Type B pancreatic cell (in vitro differentiated cells): ENCODE results near the gene COLEC11. TPM values are rescaled to one million over a fixed set of nuclear protein-coding genes. Genes with fewer than 3 reads are reported as not detected.
"Not testable (repeated sequence)": the region's sequence is repeated elsewhere in the genome, so short reads cannot be mapped to it uniquely, and the experiment has no call there.

Experiments
- DNase-seq: peaks from one replicate; pipeline ENCODE4 v3.0.0; 2021; ENCODE audit warnings: mixed read lengths; ENCODE audit not compliant: unreplicated experiment; ENCODE audit errors: extremely low spot score
- H3K27ac Mint-ChIP-seq: 2 replicates; pipeline ENCODE4 v1.8.0; 2021; ENCODE audit warnings: mild to moderate bottlenecking, mixed read lengths
- H3K27me3 Mint-ChIP-seq: 2 replicates; pipeline ENCODE4 v1.8.0; 2021; ENCODE audit warnings: mixed read lengths
- H3K36me3 Mint-ChIP-seq: 2 replicates; pipeline ENCODE4 v1.8.0; 2021; ENCODE audit warnings: mixed read lengths
- H3K4me1 Mint-ChIP-seq: one replicate; pipeline ENCODE4 v1.8.0; 2021; ENCODE audit warnings: mixed read lengths; ENCODE audit not compliant: unreplicated experiment
- H3K4me3 Mint-ChIP-seq: 2 replicates; pipeline ENCODE4 v1.8.0; 2021; ENCODE audit warnings: mild to moderate bottlenecking, mixed read lengths
- H3K9me3 Mint-ChIP-seq: 2 replicates; pipeline ENCODE4 v1.8.0; 2021; ENCODE audit warnings: mixed read lengths
- total RNA-seq: library from RNA; stranded (reverse); gene quantifications from 2 replicates; pipeline ENCODE4 v1.2.1, GENCODE V29; 2021; ENCODE audit warnings: low replicate concordance
- TF ChIP-seq, protein P1 (sequence below): fragments of 200-600 bp; sonication (generic); conservative IDR thresholded peaks from 2 replicates; pipeline ENCODE4 v1.5.0; 2021; ENCODE audit warnings: antibody characterized with exemption, mild to moderate bottlenecking

COLEC11 gene
- total RNA-seq, 1 donor from 2014 or later: 0.63 TPM

GRCh38 chr2:3610415-3610814 lies 15.5 kb downstream of the COLEC11 start:
- H3K4me1 Mint-ChIP-seq: peaks cover 10% of the 10 kb centered on the region
- DNase-seq: no peak
- no peaks in the 10 kb centered on the region for H3K27me3 Mint-ChIP-seq
- no peaks in the 10 kb centered on the region for H3K36me3 Mint-ChIP-seq
- H3K27ac Mint-ChIP-seq: no peak overlapping the region
- TF ChIP-seq, protein P1, sequence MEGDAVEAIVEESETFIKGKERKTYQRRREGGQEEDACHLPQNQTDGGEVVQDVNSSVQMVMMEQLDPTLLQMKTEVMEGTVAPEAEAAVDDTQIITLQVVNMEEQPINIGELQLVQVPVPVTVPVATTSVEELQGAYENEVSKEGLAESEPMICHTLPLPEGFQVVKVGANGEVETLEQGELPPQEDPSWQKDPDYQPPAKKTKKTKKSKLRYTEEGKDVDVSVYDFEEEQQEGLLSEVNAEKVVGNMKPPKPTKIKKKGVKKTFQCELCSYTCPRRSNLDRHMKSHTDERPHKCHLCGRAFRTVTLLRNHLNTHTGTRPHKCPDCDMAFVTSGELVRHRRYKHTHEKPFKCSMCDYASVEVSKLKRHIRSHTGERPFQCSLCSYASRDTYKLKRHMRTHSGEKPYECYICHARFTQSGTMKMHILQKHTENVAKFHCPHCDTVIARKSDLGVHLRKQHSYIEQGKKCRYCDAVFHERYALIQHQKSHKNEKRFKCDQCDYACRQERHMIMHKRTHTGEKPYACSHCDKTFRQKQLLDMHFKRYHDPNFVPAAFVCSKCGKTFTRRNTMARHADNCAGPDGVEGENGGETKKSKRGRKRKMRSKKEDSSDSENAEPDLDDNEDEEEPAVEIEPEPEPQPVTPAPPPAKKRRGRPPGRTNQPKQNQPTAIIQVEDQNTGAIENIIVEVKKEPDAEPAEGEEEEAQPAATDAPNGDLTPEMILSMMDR: no peak
- H3K9me3 Mint-ChIP-seq: no peaks in the 10 kb centered on the region
- no peak overlapping the region for H3K4me3 Mint-ChIP-seq

GRCh38 chr2:3610881-3611505 lies 16.1 kb downstream of the COLEC11 start:
- no peak overlapping the region for H3K27ac Mint-ChIP-seq
- TF ChIP-seq, protein P1: no peak

GRCh38 chr2:3611589-3611988 lies 16.7 kb downstream of the COLEC11 start:
- Mint-ChIP-seq H3K27me3 (no peaks in the 10 kb centered on the region), H3K9me3 (no peaks in the 10 kb centered on the region), H3K4me1 (peaks cover 10% of the 10 kb centered on the region), H3K4me3 (no peak overlapping the region), H3K27ac (no peak overlapping the region), H3K36me3 (no peaks in the 10 kb centered on the region)
- TF ChIP-seq, protein P1: no peak
- no peak for DNase-seq

More at GRCh38 chr2:3610881-3611505, 16.1 kb downstream of the COLEC11 start:
- H3K36me3 Mint-ChIP-seq: no peaks in the 10 kb centered on the region
- no peak overlapping the region for H3K4me3 Mint-ChIP-seq
- DNase-seq: no peak
- no peaks in the 10 kb centered on the region for H3K27me3 Mint-ChIP-seq
- no peaks in the 10 kb centered on the region for H3K9me3 Mint-ChIP-seq
- peaks cover 10% of the 10 kb centered on the region for H3K4me1 Mint-ChIP-seq

DNA sequence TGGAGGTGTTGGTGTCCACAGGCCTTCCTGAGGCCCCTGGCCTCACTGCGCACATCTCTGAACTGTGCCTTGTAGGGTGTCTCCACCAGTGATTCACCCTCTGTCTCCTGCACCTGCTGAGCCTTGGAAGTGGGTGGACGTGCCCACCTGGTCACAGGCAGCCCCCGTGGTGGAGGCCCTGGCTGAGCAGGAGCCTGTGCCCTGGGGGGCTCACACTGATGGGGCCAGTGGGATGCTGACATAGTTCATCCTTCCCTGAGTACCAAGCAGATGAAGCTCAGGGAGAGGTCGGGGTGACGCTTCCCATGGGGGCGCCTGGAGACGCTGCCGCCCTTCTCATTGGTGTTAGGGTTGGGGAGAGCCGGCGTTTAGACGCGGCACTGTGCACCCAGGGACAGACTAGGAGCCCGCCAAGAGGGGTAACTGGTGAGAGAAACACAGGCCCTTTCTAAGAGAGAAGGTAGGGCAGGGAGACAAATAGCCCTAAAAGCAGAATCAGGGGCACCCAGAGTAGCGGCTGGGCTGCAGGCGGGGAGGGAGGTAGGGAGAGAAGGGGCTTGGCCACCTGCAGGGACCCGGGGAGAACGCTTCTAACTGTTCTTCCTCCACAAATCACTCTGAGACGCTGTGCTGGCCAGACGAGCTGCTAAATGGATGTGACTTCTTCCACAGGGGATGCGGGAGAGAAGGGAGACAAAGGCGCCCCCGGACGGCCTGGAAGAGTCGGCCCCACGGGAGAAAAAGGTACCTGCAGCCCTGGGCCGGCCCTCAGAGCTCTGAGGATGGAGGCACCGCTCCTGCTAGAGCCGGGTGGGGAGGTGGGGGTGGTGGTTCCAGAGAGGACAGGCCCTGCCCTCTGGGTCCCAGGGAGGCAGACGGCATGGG lies 18.0 kb downstream of the COLEC11 start:
- Mint-ChIP-seq H3K36me3 (no peaks in the 10 kb centered on the region), H3K27ac (no peak overlapping the region), H3K27me3 (no peaks in the 10 kb centered on the region), H3K4me3 (no peak overlapping the region), H3K9me3 (peaks cover 6% of the 10 kb centered on the region), H3K4me1 (peaks cover 10% of the 10 kb centered on the region)
- TF ChIP-seq, protein P1: no peak
- peak; percentile 67 for DNase-seq

- Mint-ChIP-seq H3K27ac (no peak overlapping the region), H3K4me3 (no peak overlapping the region), H3K27me3 (no peaks in the 10 kb centered on the region), H3K36me3 (no peaks in the 10 kb centered on the region), H3K9me3 (peaks cover 7% of the 10 kb centered on the region), H3K4me1 (peaks cover 10% of the 10 kb centered on the region)
- DNase-seq: peak; percentile 45
- TF ChIP-seq, protein P1: no peak
Observed at GRCh38 chr2:3613524-3613905, 18.6 kb downstream of the COLEC11 start.

DNA sequence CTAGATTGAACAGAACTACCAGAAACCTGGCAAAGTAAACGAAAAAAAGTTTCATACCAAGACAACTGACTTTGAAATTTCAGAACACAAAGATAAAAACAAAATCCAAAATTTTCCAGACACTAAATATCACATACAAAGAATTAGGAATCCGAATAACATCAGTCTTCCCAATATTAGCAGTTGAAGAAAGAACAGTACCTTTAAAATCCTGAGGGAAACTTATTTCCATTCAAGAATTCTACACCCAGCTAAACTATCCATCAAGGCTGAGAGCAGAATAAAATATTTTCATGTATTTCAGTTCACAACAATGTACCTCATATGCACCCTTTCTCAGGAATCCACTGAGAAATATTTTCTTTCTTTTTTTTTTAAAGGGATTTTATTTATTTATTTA lies 19.8 kb downstream of the COLEC11 start:
- H3K36me3 Mint-ChIP-seq, DNase-seq, H3K4me3 Mint-ChIP-seq, H3K9me3 Mint-ChIP-seq, H3K27me3 Mint-ChIP-seq, H3K27ac Mint-ChIP-seq: not testable (repeated sequence)
- H3K4me1 Mint-ChIP-seq: peaks cover 10% of the 10 kb centered on the region

GRCh38 chr2:3615541-3616200 lies 20.8 kb downstream of the COLEC11 start:
- DNase-seq: peak; percentile 58
- H3K4me1 Mint-ChIP-seq, H3K27me3 Mint-ChIP-seq, H3K27ac Mint-ChIP-seq, H3K9me3 Mint-ChIP-seq, H3K4me3 Mint-ChIP-seq, H3K36me3 Mint-ChIP-seq: not testable (repeated sequence)

DNA sequence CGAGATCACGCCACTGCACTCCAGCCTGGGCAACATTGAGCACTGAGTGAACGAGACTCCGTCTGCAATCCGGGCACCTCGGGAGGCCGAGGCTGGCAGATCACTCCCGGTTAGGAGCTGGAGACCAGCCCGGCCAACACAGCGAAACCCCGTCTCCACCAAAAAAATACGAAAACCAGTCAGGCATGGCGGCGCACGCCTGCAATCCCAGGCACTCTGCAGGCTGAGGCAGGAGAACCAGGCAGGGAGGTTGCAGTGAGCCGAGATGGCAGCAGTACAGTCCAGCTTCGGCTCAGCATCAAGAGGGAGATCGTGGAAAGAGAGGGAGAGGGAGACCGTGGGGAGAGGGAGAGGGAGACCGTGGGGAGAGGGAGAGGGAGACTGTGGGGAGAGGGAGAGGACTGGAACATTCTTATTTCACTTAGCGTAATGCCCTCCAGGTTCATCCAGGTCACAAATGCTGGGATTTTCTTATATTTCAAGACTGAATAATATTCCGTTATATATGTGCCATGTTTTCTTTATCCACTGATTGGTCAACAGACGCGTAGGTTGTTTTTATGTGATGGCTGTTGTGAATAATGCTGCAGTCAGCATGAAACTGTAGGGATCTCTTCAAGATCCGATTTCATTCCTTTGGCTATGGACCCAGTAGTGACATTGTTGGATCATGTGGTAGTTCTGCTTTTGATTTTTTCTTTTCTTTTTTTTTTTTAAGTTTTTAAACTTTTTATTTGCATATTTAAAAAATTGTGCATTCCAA lies 21.7 kb downstream of the COLEC11 start:
- H3K36me3 Mint-ChIP-seq, H3K9me3 Mint-ChIP-seq, H3K4me3 Mint-ChIP-seq, H3K27ac Mint-ChIP-seq, DNase-seq, H3K4me1 Mint-ChIP-seq, H3K27me3 Mint-ChIP-seq: not testable (repeated sequence)
